MCF 10A (cell line): ENCODE data around the gene MRTO4. TPM values are rescaled to one million over a fixed set of nuclear protein-coding genes. Genes with fewer than 3 reads are reported as not detected.
A peak's percentile ranks its signal among the peaks of the same experiment; 100 is the strongest.

ENCODE experiments used
- Bru-seq: library from RNA; stranded (reverse); fragments of 400-500 nt; gene quantifications from one replicate; lab custom pipeline; 2021; lab: Mats Ljungman, UMichigan
- BruChase-seq, 2 experiments: library from RNA; stranded (reverse); fragments of 400-500 nt; gene quantifications; one replicate each; lab custom pipeline; 2021; lab: Mats Ljungman, UMichigan
- BruUV-seq: library from RNA; stranded (reverse); fragments of 400-500 nt; replicated peaks from 2 replicates; lab custom pipeline; 2021; lab: Mats Ljungman, UMichigan
- CTCF ChIA-PET: fragments of 300-600 bp; sonication (Branson Sonifier 250); formaldehyde crosslinking; extraction: SDS; loops from one replicate; lab custom pipeline; 2021; ENCODE audit warnings: antibody characterized with exemption, inconsistent platforms; lab: Yijun Ruan, JAX
- POLR2A ChIA-PET: fragments of 300-600, 350-650 bp; sonication (Branson Sonifier 250); formaldehyde crosslinking; extraction: SDS; loops from one replicate; lab custom pipeline; 2020; ENCODE audit warnings: antibody characterized with exemption, inconsistent platforms; lab: Yijun Ruan, JAX
- DNase-seq: peaks from one replicate; pipeline ENCODE4 v3.0.0-alpha.2; 2018; ENCODE audit not compliant: unreplicated experiment
- H3K27ac Mint-ChIP-seq: one replicate; pipeline ENCODE4 v1.8.0; 2022; ENCODE audit warnings: mild to moderate bottlenecking, low read depth, mixed read lengths; ENCODE audit not compliant: unreplicated experiment
- H3K27me3 Mint-ChIP-seq: one replicate; pipeline ENCODE4 v1.8.0; 2022; ENCODE audit warnings: mixed read lengths; ENCODE audit not compliant: insufficient read depth, unreplicated experiment
- H3K36me3 Mint-ChIP-seq: one replicate; pipeline ENCODE4 v1.8.0; 2022; ENCODE audit warnings: mild to moderate bottlenecking, moderate library complexity, mixed read lengths; ENCODE audit not compliant: insufficient read depth, unreplicated experiment
- H3K4me1 Mint-ChIP-seq: one replicate; pipeline ENCODE4 v1.8.0; 2022; ENCODE audit warnings: mixed read lengths; ENCODE audit not compliant: insufficient read depth, unreplicated experiment
- H3K4me3 Mint-ChIP-seq: one replicate; pipeline ENCODE4 v1.8.0; 2022; ENCODE audit warnings: mild to moderate bottlenecking, moderate library complexity, mixed read lengths; ENCODE audit not compliant: unreplicated experiment
- H3K9me3 Mint-ChIP-seq: one replicate; pipeline ENCODE4 v1.8.0; 2022; ENCODE audit warnings: mixed read lengths; ENCODE audit not compliant: unreplicated experiment
- intact Hi-C: fragments of 100-400 bp; cut with micrococcal nuclease; formaldehyde crosslinking; loops from 2 replicates; pipeline ENCODE4 v1.14.1; 2022
- long read RNA-seq: library from polyadenylated mRNA; stranded (forward); transcript quantifications from one replicate; pipeline ENCODE4 v2.0.0, GENCODE V29; 2022
- total RNA-seq: library from RNA; stranded (reverse); gene quantifications from 2 replicates; pipeline ENCODE4 v1.2.3, GENCODE V29; 2022
- TF ChIP-seq, protein P1 (sequence below): fragments of 200-600 bp; IDR thresholded peaks from one replicate; pipeline ENCODE4 v1.8.0; 2022; ENCODE audit warnings: antibody characterized with exemption, mild to moderate bottlenecking; ENCODE audit not compliant: unreplicated experiment

MRTO4 gene
- total RNA-seq (37.3 and 46.0 TPM in 2 replicates), Bru-seq, nascent RNA (percentile 85 among the genes with signal in this experiment), BruChase-seq, experiment 1, labeled RNA remaining after a 6-hour chase (percentile 86 among the genes with signal in this experiment), BruChase-seq, experiment 2, labeled RNA remaining after a 2-hour chase (percentile 86 among the genes with signal in this experiment)
- long read RNA-seq, transcript MRTO4-201 (8 exons, 2,315 nt), result major isoform, 31 of 40 reads
- long read RNA-seq, partial matches to known transcripts, result 2 of 40 reads
- long read RNA-seq, other reads (novel, unspliced or antisense), result 7 of 40 reads

DNA sequence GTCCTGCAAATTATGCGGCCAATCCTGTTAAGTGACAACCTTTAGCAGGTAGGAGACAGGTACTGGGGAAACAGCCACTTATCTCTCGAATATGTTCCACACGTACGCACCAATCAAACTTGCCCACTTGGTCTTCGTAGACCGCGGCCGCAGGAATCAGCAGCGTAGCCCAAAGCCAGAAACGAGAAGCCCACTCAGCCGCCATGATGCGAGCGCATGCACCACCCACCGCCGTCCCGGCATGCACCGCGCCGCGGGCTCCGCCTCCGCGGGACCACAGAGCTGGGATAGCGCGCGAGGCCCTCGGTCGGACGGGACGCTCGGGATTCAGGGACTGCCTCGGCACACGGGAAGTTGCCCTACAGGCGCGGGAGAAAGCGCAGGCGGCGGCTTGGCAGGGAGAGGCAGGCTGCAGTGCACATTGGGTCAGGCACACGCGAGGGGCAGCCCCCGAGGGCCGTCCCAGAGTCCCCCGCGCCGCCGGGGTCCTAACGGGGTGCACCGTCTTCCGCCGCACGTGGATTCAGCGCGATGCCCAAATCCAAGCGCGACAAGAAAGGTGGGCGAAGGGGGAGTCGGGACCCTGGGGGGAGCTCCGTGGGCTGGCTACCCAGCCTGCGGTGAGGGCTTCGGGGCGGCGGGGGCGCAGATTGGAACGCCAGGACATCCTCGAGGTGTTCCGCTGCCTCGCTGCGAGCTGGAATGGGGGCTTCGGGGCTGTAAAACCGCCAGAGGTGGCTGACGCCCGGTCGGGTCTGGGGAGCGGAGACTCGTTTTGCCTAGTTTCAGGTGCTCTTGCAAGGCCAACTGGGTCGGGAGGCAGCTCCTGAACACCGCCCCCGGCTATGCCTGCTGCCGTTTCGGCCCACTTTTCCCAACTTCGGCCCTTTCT, at the start of gene MRTO4, which contains the start of gene EMC1:
Gene MRTO4, plus strand, starts transcription at position 501 of the 892 bp plus-strand sequence. Its CDS starts 31 bp downstream, at position 532.
Gene EMC1, minus strand, starts transcription at position 220 of the 892 bp plus-strand sequence. Its CDS starts 15 bp downstream, at position 205.
- peak within 1 kb of the TSS; percentile 95 for H3K4me3 Mint-ChIP-seq
- peak within 1 kb of the TSS; percentile 85 for H3K27ac Mint-ChIP-seq
- CTCF ChIA-PET, result interaction anchor here (0.6 to 1.3 kb wide), 5 partner anchors 10 to 1268 kb away, joined by 3 to 5 read pairs (median 4); no protein-coding TSS in a partner anchor
- intact Hi-C loops, result loop anchor here (1.0 to 2.0 kb wide), 2 partner anchors 62 to 401 kb away; no protein-coding TSS in a partner anchor
- H3K4me1 Mint-ChIP-seq, result peaks cover 11% of the 10 kb centered on the region
- POLR2A ChIA-PET, result interaction anchor here (0.7 to 2.9 kb wide), 19 partner anchors 9 to 1463 kb away, joined by 3 to 24 read pairs (median 3); partner anchors contain the start of genes AKR7A2, SLC66A1 and UBR4
- peaks cover 16% of the 10 kb centered on the region for H3K36me3 Mint-ChIP-seq
- no peaks in the 10 kb centered on the region for H3K9me3 Mint-ChIP-seq
- TSS peak; percentile 64 for BruUV-seq
- TF ChIP-seq, protein P1, sequence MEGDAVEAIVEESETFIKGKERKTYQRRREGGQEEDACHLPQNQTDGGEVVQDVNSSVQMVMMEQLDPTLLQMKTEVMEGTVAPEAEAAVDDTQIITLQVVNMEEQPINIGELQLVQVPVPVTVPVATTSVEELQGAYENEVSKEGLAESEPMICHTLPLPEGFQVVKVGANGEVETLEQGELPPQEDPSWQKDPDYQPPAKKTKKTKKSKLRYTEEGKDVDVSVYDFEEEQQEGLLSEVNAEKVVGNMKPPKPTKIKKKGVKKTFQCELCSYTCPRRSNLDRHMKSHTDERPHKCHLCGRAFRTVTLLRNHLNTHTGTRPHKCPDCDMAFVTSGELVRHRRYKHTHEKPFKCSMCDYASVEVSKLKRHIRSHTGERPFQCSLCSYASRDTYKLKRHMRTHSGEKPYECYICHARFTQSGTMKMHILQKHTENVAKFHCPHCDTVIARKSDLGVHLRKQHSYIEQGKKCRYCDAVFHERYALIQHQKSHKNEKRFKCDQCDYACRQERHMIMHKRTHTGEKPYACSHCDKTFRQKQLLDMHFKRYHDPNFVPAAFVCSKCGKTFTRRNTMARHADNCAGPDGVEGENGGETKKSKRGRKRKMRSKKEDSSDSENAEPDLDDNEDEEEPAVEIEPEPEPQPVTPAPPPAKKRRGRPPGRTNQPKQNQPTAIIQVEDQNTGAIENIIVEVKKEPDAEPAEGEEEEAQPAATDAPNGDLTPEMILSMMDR, result no peak
- DNase-seq, result peak; percentile 81
- H3K27me3 Mint-ChIP-seq, result no peaks in the 10 kb centered on the region

DNA sequence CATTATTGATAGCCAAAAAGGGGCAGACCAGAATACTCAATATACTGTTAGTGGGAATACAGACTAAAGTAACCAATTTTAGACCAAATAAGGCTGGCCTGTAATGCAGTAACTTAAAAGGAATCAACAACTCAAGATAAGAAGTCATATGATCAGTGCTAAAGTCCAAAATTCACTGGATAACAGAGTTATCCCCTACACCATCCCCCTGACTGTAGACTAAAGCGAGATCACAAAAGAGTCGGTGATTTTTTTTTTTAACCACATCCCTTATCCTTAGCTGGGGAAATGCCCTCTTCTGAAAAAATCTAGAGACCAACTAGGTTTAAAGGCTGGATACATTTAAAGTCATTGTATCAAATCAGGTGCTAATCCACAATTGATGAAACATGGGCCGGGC, 49.2 kb upstream of the MRTO4 start:
- no peak for DNase-seq
- H3K27ac Mint-ChIP-seq, result no peak overlapping the region
- intact Hi-C loops, result no loop called here
- no peaks in the 10 kb centered on the region for H3K9me3 Mint-ChIP-seq
- ChIA-PET CTCF (interaction anchor here (0.6 kb wide), 1 partner anchor 24 kb away, joined by 3 read pairs; no protein-coding TSS in a partner anchor), POLR2A (interaction anchor here (0.8 to 2.2 kb wide), 2 partner anchors 9 to 20 kb away, joined by 3 to 11 read pairs; partner anchors contain the start of gene UBR4)
- TF ChIP-seq, protein P1, result no peak
- peaks cover 21% of the 10 kb centered on the region for H3K4me1 Mint-ChIP-seq
- BruUV-seq, result no TSS peak
- peaks cover 48% of the 10 kb centered on the region for H3K36me3 Mint-ChIP-seq
- H3K27me3 Mint-ChIP-seq, result no peaks in the 10 kb centered on the region
- H3K4me3 Mint-ChIP-seq, result no peak overlapping the region

DNA sequence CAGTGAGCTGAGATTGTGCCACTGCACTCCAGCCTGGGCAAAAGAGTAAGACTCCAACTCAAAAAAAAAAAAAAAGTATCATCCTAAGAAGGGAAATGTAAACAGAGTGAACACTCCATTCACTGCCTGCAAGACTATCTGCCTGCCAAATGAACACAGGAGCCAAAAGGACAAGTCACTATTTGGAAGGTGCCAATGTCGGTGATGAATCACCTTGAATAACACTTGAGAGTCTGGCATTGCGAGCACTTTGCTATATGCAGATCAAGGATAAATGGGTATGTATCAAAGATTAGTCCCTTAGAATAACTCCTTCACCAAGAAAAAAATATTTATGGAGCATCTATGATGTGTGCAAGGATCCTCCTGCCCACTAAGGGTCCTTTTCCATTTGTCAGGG, 48.2 kb upstream of the MRTO4 start:
- BruUV-seq, result no TSS peak
- H3K9me3 Mint-ChIP-seq, result no peaks in the 10 kb centered on the region
- ChIA-PET CTCF (interaction anchor here (0.6 kb wide), 1 partner anchor 52 kb away, joined by 3 read pairs; no protein-coding TSS in a partner anchor), POLR2A (interaction anchor here (0.8 kb wide), 1 partner anchor 21 kb away, joined by 3 read pairs; no protein-coding TSS in a partner anchor)
- peak; percentile 94 for DNase-seq
- peaks cover 21% of the 10 kb centered on the region for H3K4me1 Mint-ChIP-seq
- H3K27me3 Mint-ChIP-seq, result no peaks in the 10 kb centered on the region
- intact Hi-C loops, result no loop called here
- TF ChIP-seq, protein P1, result no peak
- no peak overlapping the region for H3K4me3 Mint-ChIP-seq
- H3K27ac Mint-ChIP-seq, result peak overlapping the region; percentile 49
- H3K36me3 Mint-ChIP-seq, result peaks cover 39% of the 10 kb centered on the region
